ENCODE data around the gene GRIK5. TPM values are rescaled to one million over a fixed set of nuclear protein-coding genes. Genes with fewer than 3 reads are reported as not detected.

Gene GRIK5
- total RNA-seq, 1 experiment from 2014 or later, result not detected

- DNase-seq (ENCODE audit: low read depth), result no peak
Observed at GRCh38 chr19:42099336-42099925, 29.4 kb upstream of the GRIK5 start.

GRCh38 chr19:42098781-42099180 is 28.8 kb upstream of the GRIK5 start:
- DNase-seq (ENCODE audit: low read depth), result no peak
- in situ Hi-C loops (cut with HindIII; ENCODE audit: low pct_unique_long_range_greater_than_20kb, low sequenced_read_pairs), result no loop called here

More at GRCh38 chr19:42099336-42099925, 29.4 kb upstream of the GRIK5 start:
- in situ Hi-C loops (cut with HindIII; ENCODE audit: low pct_unique_long_range_greater_than_20kb, low sequenced_read_pairs), result no loop called here

- DNase-seq (ENCODE audit: low read depth), result no peak
- in situ Hi-C loops (cut with HindIII; ENCODE audit: low pct_unique_long_range_greater_than_20kb, low sequenced_read_pairs), result no loop called here
Observed at GRCh38 chr19:42097461-42097860, 27.5 kb upstream of the GRIK5 start.

GRCh38 chr19:42096255-42096837 is 26.3 kb upstream of the GRIK5 start:
- no peak for DNase-seq (ENCODE audit: low read depth)
- in situ Hi-C loops (cut with HindIII; ENCODE audit: low pct_unique_long_range_greater_than_20kb, low sequenced_read_pairs), result no loop called here

- no peak for DNase-seq (ENCODE audit: low read depth)
- in situ Hi-C loops (cut with HindIII; ENCODE audit: low pct_unique_long_range_greater_than_20kb, low sequenced_read_pairs), result no loop called here
Observed at GRCh38 chr19:42095814-42096230, 25.8 kb upstream of the GRIK5 start.

- DNase-seq (ENCODE audit: low read depth), result no peak
- in situ Hi-C loops (cut with HindIII; ENCODE audit: low pct_unique_long_range_greater_than_20kb, low sequenced_read_pairs), result no loop called here
Observed at GRCh38 chr19:42095142-42095813, 25.3 kb upstream of the GRIK5 start.

- in situ Hi-C loops (cut with HindIII; ENCODE audit: low pct_unique_long_range_greater_than_20kb, low sequenced_read_pairs), result no loop called here
- no peak for DNase-seq (ENCODE audit: low read depth)
Observed at GRCh38 chr19:42093926-42094325, 23.9 kb upstream of the GRIK5 start.

GRCh38 chr19:42093505-42093904 is 23.5 kb upstream of the GRIK5 start:
- in situ Hi-C loops (cut with HindIII; ENCODE audit: low pct_unique_long_range_greater_than_20kb, low sequenced_read_pairs), result no loop called here
- no peak for DNase-seq (ENCODE audit: low read depth)

- in situ Hi-C loops (cut with HindIII; ENCODE audit: low pct_unique_long_range_greater_than_20kb, low sequenced_read_pairs), result no loop called here
- DNase-seq (ENCODE audit: low read depth), result no peak
Observed at GRCh38 chr19:42092350-42092749, 22.3 kb upstream of the GRIK5 start.

- in situ Hi-C loops (cut with HindIII; ENCODE audit: low pct_unique_long_range_greater_than_20kb, low sequenced_read_pairs), result no loop called here
- no peak for DNase-seq (ENCODE audit: low read depth)
Observed at GRCh38 chr19:42091742-42092141, 21.7 kb upstream of the GRIK5 start.

GRCh38 chr19:42091300-42091699 is 21.3 kb upstream of the GRIK5 start:
- in situ Hi-C loops (cut with HindIII; ENCODE audit: low pct_unique_long_range_greater_than_20kb, low sequenced_read_pairs), result no loop called here
- no peak for DNase-seq (ENCODE audit: low read depth)

- in situ Hi-C loops (cut with HindIII; ENCODE audit: low pct_unique_long_range_greater_than_20kb, low sequenced_read_pairs), result no loop called here
Observed at GRCh38 chr19:42090672-42091071, 20.7 kb upstream of the GRIK5 start.

GRCh38 chr19:42089772-42090171 is 19.8 kb upstream of the GRIK5 start:
- in situ Hi-C loops (cut with HindIII; ENCODE audit: low pct_unique_long_range_greater_than_20kb, low sequenced_read_pairs), result no loop called here

More at GRCh38 chr19:42090672-42091071, 20.7 kb upstream of the GRIK5 start:
- no peak for DNase-seq (ENCODE audit: low read depth)

GRCh38 chr19:42089191-42089750 is 19.3 kb upstream of the GRIK5 start:
- no peak for DNase-seq (ENCODE audit: low read depth)
- in situ Hi-C loops (cut with HindIII; ENCODE audit: low pct_unique_long_range_greater_than_20kb, low sequenced_read_pairs), result no loop called here

More at GRCh38 chr19:42089772-42090171, 19.8 kb upstream of the GRIK5 start:
- DNase-seq (ENCODE audit: low read depth), result no peak

GRCh38 chr19:42088471-42089190 is 18.6 kb upstream of the GRIK5 start:
- no peak for DNase-seq (ENCODE audit: low read depth)
- in situ Hi-C loops (cut with HindIII; ENCODE audit: low pct_unique_long_range_greater_than_20kb, low sequenced_read_pairs), result no loop called here

GRCh38 chr19:42086770-42087550 is 17.0 kb upstream of the GRIK5 start:
- no peak for DNase-seq (ENCODE audit: low read depth)
- in situ Hi-C loops (cut with HindIII; ENCODE audit: low pct_unique_long_range_greater_than_20kb, low sequenced_read_pairs), result no loop called here

- DNase-seq (ENCODE audit: low read depth), result no peak
- in situ Hi-C loops (cut with HindIII; ENCODE audit: low pct_unique_long_range_greater_than_20kb, low sequenced_read_pairs), result no loop called here
Observed at GRCh38 chr19:42086188-42086736, 16.3 kb upstream of the GRIK5 start.

- in situ Hi-C loops (cut with HindIII; ENCODE audit: low pct_unique_long_range_greater_than_20kb, low sequenced_read_pairs), result no loop called here
- no peak for DNase-seq (ENCODE audit: low read depth)
Observed at GRCh38 chr19:42083537-42083936, 13.5 kb upstream of the GRIK5 start.

Data from Caki2 (cell line).